ENCODE data around the gene CDH24. TPM values are rescaled to one million over a fixed set of nuclear protein-coding genes. Genes with fewer than 3 reads are reported as not detected.

CDH24 gene
- total RNA-seq, 1 experiment from 2014 or later, result 4.6 TPM

DNA sequence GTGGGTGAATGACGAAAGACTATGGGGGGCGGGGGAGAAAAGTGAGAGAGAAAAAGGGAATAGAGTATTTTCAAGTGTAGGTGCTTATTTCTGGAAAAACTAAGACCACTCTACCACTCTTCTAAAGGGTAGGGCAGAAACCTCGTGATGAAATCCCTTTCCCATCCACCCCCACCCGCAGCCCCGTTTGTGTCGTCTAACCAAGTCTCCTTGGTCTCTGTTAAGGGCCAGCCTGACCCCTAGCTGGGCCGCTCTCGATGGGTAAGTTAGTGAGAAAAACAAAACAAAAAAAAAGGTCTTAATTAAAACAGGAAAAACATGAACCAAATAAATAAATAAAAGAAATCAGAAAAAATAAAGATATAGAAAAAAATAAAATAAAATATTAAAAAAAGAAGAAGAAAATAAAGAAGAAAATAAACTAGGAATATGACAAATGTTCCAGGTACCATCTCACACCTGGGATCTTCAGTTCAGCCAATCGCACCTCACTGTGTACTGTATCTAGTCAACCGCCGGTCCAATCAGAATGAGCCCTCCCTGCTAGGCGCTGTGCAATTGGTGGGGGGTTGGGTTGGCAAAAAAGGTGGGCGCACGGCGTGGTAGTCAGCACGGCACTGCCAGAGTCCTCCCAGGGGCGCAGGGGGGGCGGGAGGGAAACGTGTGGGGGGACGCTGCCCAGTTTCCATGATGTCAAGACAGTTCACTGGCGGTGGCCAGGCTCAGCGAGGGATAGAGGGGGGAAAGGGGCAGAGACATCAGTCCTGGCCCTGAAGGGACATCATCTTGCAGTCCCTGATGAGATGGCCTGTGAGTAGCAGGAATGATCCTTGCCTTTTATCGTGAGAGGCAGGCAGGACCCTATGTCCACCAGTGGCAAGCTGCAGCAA is 9.8 kb upstream of the CDH24 start:
- no peak for DNase-seq (ENCODE audit: extremely low read depth, low read depth)

DNA sequence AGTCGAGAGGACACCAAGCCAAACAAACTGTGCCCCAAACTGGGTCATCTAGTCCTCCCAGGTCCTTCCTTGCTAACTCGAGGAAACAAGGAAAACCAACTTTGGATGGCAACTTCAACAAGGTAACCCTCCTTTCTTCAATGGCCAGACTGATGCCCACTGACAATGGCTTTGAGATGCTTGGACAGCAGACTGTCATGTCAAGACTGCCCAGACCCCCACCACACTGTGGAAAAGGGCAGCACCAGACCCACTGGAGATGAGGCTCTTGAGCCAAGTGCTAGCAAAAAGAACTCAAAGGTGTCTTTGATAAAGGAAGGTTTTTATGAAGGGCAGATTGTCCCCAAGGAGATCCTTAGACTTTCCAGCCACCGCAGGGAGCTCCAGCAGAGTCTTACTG is 9.0 kb upstream of the CDH24 start:
- DNase-seq (ENCODE audit: extremely low read depth, low read depth), result no peak

GRCh38 chr14:23063601-23064000 is 6.3 kb upstream of the CDH24 start:
- DNase-seq (ENCODE audit: extremely low read depth, low read depth), result no peak

DNA sequence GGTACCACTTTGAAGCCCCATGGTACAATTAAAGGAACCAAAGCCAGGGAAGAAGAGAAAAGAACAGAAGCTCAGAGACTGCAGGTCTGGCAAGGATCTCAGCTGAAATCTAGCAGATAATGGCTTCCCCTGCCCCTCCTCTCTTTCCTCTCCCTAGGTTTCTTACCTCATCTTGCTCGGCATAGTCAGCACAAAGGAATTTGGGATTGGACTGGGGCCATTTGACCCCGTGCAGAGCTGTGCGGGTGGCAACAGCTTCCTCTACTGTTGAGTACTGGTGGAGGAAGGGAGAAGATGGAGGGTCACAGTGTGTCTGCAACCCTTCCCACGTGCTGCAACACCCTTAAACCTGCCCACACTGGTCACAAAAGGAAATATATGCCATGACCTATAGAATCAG is 4.7 kb upstream of the CDH24 start:
- DNase-seq (ENCODE audit: extremely low read depth, low read depth), result peak; percentile 67

- no peak for DNase-seq (ENCODE audit: extremely low read depth, low read depth)
Observed at GRCh38 chr14:23060536-23061260, 3.4 kb upstream of the CDH24 start.

DNA sequence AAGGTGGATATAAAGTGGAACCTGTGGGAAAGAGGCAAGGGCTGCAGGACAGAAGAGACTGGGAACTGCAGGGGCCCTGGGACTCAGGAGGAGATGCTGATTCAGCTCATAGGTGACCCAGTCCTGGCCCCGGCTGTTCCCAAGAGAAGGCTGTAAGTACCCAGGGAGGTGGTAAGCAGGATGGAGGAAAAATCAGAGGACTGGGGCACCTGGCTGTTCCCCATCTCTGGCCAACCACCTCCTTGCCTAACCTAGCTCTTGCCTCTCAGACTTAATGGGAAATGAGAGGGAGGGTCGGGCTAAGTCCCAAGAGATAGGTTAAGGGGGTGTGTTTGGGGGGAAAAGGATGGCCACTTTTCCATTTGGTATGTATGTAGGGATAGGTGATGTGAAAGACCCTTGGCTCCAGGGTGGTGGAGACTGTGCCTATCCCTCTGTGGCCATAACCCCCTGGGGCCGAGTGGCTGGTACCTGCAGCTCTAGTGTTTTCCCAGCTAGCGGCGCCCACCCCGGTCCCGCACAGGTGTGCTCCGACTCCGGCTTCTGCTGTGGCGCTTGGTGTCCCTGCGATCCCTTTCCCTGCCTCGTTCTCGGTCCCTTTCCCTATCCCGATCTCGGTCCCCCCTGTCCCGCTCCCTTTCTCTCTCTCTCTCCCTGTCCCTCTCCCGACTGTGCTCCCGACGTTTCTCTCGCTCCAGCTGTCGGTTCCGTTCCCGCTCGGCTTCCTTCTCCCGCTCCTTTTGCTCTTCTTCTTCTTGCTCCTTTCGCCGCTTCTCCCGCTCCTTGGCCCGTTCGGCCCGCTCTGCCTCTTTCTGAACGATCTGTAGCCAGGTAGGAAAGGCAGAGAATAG is 1.6 kb upstream of the CDH24 start:
- no peak for DNase-seq (ENCODE audit: extremely low read depth, low read depth)

GRCh38 chr14:23057757-23058653 is 685 bp upstream of the CDH24 start:
- DNase-seq (ENCODE audit: extremely low read depth, low read depth), result peak; percentile 83

- DNase-seq (ENCODE audit: extremely low read depth, low read depth), result peak; percentile 72
Observed at GRCh38 chr14:23056145-23056955, 970 bp downstream of the CDH24 start.

DNA sequence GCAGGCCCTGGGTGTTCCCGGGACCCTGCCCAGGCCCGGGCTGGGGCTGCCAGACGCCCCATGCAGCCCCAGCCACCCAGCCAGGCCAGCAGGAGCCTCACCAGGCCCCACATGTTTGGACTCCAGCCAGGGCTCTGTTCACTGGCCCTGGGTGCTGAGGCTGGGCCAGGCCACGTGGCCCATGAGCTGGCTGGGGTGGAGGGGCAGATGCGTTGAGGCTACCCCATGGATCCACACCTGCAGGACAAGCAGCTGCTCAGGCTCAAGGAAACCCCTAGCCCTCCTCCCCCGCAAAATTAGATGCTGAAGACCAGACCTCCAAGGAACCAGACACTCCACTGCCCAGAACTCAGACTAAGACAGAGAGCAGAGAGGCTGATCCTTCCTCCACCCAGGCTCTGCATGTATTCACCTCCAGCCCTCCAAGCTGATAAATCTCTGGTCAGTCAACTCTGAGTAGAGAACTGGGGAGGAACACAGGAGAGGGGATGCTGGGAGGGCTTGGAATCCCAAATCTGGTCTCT is 1.6 kb downstream of the CDH24 start:
- no peak for DNase-seq (ENCODE audit: extremely low read depth, low read depth)

DNA sequence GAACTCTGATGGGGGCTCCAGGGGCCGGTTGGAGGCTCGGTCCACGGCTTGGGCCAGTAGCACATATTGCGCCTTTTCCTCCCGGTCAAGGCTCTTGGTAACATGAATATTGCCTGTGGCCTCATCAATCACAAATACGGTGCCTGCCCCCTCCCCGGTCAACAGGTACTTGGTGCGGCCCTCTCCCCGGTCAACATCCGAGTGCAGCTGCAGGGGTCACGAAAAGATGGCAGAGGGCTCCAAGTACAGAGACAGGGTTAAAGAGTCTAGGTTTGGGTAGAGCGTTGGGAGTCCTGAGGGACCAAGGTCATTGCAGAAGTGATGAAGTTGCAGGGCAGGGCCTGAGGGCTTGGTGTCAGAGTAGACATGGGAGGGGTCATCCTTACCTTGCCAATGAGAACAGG is 2.2 kb downstream of the CDH24 start:
- no peak for DNase-seq (ENCODE audit: extremely low read depth, low read depth)

DNA sequence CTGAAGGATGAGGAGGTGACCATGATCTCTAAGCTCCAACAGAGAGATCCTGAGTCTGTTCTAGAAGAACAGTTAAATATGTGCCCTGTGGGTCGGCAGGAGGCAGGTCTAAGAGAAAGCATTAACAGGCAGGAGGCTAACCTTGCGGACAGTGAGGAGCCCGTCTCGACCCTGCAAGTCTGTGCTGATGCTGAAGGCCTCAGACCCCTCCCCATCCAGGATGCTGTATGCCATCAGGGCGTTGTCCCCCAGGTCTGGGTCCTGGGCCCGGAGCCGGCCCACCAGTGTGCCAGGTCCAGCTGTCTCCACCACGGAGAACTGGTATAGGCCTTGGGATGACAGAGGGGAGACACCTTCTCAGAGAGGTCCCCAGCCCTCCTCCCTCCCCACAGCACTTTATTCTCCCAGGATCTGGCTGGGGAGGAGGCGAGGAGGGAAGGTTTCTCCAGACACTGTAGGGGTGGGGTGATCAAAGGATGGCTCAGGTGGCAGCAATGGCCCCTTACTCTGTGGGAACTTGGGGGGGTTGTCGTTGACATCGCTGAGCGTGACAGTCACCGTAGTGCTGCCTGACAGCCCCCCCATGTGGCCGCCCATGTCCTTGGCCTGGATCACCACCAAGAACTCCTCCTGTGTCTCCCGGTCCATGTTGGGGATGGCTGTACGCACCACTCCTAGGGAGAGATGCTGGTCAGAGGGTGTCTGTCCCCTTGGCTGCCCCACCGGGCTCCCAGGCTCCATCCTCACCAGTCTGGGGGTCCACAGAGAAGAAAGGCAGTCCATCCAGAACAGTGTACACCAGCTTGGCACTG is 3.1 kb downstream of the CDH24 start:
- DNase-seq (ENCODE audit: extremely low read depth, low read depth), result no peak

DNA sequence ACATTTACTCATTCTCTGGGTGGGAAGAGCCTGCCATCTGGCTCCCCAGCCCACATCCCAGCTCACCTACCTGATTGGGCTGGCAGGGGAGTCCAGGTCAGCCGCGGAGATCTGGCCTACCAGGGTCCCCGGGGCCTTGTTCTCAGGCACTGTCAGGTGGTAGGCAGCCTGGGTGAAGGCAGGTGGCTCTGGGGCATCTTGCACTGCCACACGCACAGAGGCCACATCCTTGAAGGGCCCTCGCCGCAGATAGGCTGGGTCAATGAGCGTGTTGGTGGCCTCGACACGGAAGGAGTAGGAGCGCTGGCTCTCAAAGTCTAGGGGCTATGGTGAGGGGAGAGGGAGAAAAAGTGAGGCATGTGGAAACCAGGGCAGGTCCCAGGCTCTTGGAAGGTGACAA is 3.9 kb downstream of the CDH24 start:
- no peak for DNase-seq (ENCODE audit: extremely low read depth, low read depth)

DNA sequence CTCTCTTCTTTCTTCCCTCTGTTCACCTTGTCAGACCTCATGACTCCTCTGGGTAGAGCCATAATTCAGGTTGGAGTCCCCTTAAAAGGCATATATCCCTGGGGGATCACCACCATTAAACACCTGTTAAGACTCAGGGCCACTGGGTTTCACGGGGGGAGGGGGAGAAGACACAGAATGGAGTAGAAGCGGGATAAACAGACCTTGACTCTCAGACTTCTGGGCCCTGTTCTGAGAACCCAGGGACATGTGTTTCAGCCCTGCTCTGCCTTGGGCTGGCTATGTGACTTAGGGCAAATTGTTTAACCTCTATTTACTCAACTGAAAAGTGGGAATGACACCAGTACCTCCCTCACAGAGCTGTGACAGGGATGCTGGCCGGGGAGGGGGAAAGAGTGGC is 4.6 kb downstream of the CDH24 start:
- no peak for DNase-seq (ENCODE audit: extremely low read depth, low read depth)

- DNase-seq (ENCODE audit: extremely low read depth, low read depth), result no peak
Observed at GRCh38 chr14:23052182-23052623, 5.1 kb downstream of the CDH24 start.

- DNase-seq (ENCODE audit: extremely low read depth, low read depth), result no peak
Observed at GRCh38 chr14:23051141-23052057, 5.9 kb downstream of the CDH24 start.

GRCh38 chr14:23049011-23049410 is 8.3 kb downstream of the CDH24 start:
- no peak for DNase-seq (ENCODE audit: extremely low read depth, low read depth)

Data from NCI-H460 (cell line).